LNCaP clone FGC (cell line): ENCODE results near the gene EVX2.
A peak's percentile ranks its signal among the peaks of the same experiment; 100 is the strongest.

Source experiments
- DNase-seq: peaks from one replicate; pipeline ENCODE4 v3.0.0-alpha.2; 2011; ENCODE audit warnings: low read depth
- H3K4me3 ChIP-seq: 2 replicates; pipeline ENCODE4 v1.5.1; 2011; ENCODE audit warnings: mild to moderate bottlenecking, low read depth, low read length, control low read depth
- TF ChIP-seq, protein P1 (sequence below): IDR thresholded peaks from 2 replicates; pipeline ENCODE4 v1.5.1; 2012; ENCODE audit warnings: mild to moderate bottlenecking; ENCODE audit not compliant: control insufficient read depth, insufficient read depth; ENCODE audit errors: extremely low read depth

The EVX2 gene

GRCh38 chr2:176097820-176098365, 14.1 kb upstream of the EVX2 start:
- H3K4me3 ChIP-seq, result peak overlapping the region; percentile 37
- DNase-seq, result no peak
- TF ChIP-seq, protein P1, sequence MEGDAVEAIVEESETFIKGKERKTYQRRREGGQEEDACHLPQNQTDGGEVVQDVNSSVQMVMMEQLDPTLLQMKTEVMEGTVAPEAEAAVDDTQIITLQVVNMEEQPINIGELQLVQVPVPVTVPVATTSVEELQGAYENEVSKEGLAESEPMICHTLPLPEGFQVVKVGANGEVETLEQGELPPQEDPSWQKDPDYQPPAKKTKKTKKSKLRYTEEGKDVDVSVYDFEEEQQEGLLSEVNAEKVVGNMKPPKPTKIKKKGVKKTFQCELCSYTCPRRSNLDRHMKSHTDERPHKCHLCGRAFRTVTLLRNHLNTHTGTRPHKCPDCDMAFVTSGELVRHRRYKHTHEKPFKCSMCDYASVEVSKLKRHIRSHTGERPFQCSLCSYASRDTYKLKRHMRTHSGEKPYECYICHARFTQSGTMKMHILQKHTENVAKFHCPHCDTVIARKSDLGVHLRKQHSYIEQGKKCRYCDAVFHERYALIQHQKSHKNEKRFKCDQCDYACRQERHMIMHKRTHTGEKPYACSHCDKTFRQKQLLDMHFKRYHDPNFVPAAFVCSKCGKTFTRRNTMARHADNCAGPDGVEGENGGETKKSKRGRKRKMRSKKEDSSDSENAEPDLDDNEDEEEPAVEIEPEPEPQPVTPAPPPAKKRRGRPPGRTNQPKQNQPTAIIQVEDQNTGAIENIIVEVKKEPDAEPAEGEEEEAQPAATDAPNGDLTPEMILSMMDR, result no peak

- peak overlapping the region; percentile 37 for H3K4me3 ChIP-seq
- TF ChIP-seq, protein P1, result peak; percentile 88
- no peak for DNase-seq
These were observed 13.4 kb upstream of the EVX2 start for GRCh38 chr2:176096986-176097819.

- TF ChIP-seq, protein P1, result no peak
- no peak overlapping the region for H3K4me3 ChIP-seq
- no peak for DNase-seq
These were observed 12.7 kb upstream of the EVX2 start for GRCh38 chr2:176096243-176096985.

DNA sequence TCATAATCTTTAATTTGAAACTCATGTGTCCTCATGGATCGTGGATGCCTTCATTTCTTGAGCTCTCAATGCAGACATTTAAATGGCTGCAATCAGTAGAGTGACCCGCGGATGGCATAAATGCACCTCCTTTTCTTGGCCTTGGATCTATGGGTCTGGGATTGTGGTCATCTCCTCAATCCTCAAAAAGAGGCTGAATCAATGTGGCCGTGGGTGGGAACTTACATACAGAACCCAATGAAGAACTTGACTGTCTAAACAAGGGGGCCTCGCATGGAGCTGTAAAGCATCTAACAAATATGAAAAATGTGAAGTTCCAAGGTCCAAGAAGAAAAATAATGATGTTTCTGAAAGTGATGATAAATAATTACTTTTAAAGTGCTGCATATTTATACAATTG, 11.7 kb upstream of the EVX2 start:
- no peak overlapping the region for H3K4me3 ChIP-seq
- TF ChIP-seq, protein P1, result no peak
- DNase-seq, result no peak

- DNase-seq, result no peak
- H3K4me3 ChIP-seq, result no peak overlapping the region
- TF ChIP-seq, protein P1, result no peak
These were observed 10.6 kb upstream of the EVX2 start for GRCh38 chr2:176094349-176094748.

DNA sequence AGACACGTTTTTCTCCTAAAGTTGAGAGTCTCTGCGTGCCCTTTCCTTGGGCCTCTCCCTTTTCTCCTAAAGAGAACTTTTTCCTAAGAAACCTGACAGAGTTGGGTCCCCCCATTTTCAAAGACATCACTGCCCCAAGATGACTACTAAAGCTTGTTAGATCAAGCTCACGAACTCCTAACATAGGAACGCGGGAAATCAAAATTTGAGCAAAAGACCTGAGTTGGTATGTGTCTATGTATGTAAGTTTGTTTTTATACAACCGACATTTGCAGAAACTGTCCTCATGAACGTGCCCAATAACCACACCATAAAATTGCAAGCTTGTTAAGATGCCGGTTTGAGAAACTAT, 10.1 kb upstream of the EVX2 start:
- H3K4me3 ChIP-seq, result no peak overlapping the region
- TF ChIP-seq, protein P1, result no peak
- no peak for DNase-seq
